NOMO-1 treated with dmso at 0.1 percent for 144 hours (cell line): ENCODE results near the gene GCN1.

Source experiments
- DNase-seq: peaks from one replicate; lab custom pipeline; 2025; ENCODE audit not compliant: unreplicated experiment; lab: John Stamatoyannopoulos, UW

GCN1 gene

GRCh38 chr12:120121343-120121742 lies 73.2 kb downstream of the GCN1 start:
- no peak for DNase-seq

GRCh38 chr12:120119271-120119973 lies 75.1 kb downstream of the GCN1 start:
- peak; percentile 11 for DNase-seq

- DNase-seq = no peak
Measured at GRCh38 chr12:120118321-120119061, 76.0 kb downstream of the GCN1 start.

GRCh38 chr12:120117961-120118320 lies 76.6 kb downstream of the GCN1 start:
- no peak for DNase-seq

- DNase-seq = peak; percentile 85
Measured at GRCh38 chr12:120116792-120117651, 77.5 kb downstream of the GCN1 start.

GRCh38 chr12:120116441-120116791 lies 78.1 kb downstream of the GCN1 start, which contains the start of gene RAB35:
TSS of gene RAB35 (minus strand) at chr12:120116753. CDS start at chr12:120116650, 103 bp downstream.
- no peak for DNase-seq

GRCh38 chr12:120115692-120116440 lies 78.6 kb downstream of the GCN1 start:
- no peak for DNase-seq

GRCh38 chr12:120115066-120115465 lies 79.4 kb downstream of the GCN1 start:
- DNase-seq = no peak

GRCh38 chr12:120110550-120111501 lies 83.7 kb downstream of the GCN1 start:
- DNase-seq = peak; percentile 73

- no peak for DNase-seq
Measured at GRCh38 chr12:120109570-120110267, 84.8 kb downstream of the GCN1 start.

GRCh38 chr12:120106151-120106550 lies 88.4 kb downstream of the GCN1 start:
- no peak for DNase-seq

- no peak for DNase-seq
Measured at GRCh38 chr12:120103371-120103770, 91.1 kb downstream of the GCN1 start.

GRCh38 chr12:120103044-120103338 lies 91.5 kb downstream of the GCN1 start:
- no peak for DNase-seq

GRCh38 chr12:120102189-120103043 lies 92.1 kb downstream of the GCN1 start:
- DNase-seq = no peak

- no peak for DNase-seq
Measured at GRCh38 chr12:120101617-120102016, 92.9 kb downstream of the GCN1 start.

- DNase-seq = no peak
Measured at GRCh38 chr12:120101182-120101581, 93.3 kb downstream of the GCN1 start.

- DNase-seq = no peak
Measured at GRCh38 chr12:120100630-120101029, 93.9 kb downstream of the GCN1 start.

GRCh38 chr12:120099738-120100137 lies 94.8 kb downstream of the GCN1 start:
- no peak for DNase-seq
